GM19452 (cell line): ENCODE data around the gene ISCA2.

Experiments
- ATAC-seq: cut with Tn5 transposase; IDR thresholded peaks from one replicate; pipeline ENCODE4 v1.9.1; 2021; ENCODE audit not compliant: unreplicated experiment

ISCA2 gene

DNA sequence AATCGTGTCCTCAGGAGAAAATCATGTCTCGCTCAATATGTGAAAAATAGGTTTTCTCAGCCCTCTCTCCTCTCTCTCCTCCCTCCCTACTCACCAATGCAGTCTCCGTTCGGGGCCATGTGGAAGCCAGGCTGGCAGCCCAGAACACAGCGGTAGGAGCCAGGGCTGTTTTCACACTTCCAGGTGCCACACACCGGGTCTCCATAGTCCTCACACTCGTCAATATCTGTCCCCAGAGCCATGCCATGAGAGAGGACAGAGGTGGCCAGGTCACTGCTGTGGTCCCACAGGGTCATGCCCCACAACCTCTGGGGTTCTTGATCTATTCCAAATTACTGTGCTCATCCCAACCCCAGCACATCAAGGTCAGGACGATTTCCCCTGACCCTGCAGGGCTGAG, 13.5 kb downstream of the ISCA2 start:
- no peak for ATAC-seq

GRCh38 chr14:74507840-74508239, 14.3 kb downstream of the ISCA2 start:
- no peak for ATAC-seq

- ATAC-seq, result no peak
Measured at GRCh38 chr14:74508292-74508731, 14.7 kb downstream of the ISCA2 start.

- no peak for ATAC-seq
Measured at GRCh38 chr14:74508844-74509428, 15.4 kb downstream of the ISCA2 start.

DNA sequence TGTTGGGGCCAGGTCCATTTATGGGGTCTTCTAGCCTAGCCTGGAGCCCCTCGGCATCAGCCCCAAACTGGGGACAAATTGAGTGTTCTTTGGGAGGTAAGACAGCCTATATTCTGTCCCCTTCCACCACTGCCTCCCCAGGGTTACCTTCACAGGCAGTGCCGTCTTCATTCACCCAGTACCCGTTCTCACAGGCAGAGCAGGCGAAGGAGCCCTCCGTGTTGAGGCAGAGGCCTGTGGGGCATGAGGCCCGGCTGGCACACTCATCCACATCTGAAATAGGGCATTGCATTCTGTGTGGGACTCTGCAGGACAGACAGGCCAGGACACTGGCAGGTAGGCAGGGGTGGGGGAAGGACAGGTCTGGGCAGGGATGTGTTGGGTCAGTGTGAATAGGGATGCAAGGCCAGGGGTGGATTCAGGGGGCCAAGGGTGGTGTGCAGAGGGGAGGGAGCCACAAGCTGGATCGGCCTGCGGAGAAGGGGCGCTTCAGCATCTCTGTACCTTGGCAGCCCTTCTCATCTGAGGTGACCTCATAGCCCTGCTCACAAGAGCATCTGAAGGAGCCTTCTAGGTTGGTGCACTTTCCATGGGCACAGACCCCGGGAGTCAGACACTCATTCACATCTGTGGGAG, 16.1 kb downstream of the ISCA2 start:
- ATAC-seq, result no peak

DNA sequence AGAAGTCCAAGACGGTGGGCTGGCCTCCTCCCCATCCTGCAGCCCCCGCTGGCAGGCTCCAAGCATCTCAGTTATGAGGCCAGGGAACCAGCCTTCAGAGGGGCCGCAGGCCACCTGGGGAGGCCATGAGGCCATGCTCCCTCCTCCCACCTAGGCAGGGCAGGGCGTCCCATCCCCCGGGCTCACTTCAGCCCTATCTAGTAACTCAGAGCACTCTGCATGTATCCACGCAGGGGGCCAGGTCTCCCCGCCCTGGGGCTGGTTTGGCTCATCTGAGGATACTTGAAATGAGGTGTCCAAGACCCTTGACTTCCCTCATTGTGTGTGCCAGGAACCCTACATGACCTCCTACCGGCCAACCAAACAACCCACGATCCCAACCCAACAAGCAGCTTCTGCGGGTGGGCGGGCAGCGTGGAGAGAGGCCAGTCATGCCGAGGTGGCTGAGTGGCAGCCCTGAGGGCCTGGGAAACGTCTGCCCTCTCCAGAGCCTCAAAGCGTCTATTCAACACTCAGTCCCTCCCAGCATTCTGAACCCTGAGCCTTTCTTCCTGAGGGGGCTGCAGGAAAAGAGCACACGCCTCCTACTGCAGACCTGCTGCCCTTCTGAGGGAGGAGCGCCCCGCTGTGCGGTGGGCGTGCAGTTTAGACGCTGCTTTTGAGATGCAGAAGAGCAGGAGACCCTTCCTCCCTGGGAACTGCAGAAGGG, 16.8 kb downstream of the ISCA2 start:
- ATAC-seq, result no peak

DNA sequence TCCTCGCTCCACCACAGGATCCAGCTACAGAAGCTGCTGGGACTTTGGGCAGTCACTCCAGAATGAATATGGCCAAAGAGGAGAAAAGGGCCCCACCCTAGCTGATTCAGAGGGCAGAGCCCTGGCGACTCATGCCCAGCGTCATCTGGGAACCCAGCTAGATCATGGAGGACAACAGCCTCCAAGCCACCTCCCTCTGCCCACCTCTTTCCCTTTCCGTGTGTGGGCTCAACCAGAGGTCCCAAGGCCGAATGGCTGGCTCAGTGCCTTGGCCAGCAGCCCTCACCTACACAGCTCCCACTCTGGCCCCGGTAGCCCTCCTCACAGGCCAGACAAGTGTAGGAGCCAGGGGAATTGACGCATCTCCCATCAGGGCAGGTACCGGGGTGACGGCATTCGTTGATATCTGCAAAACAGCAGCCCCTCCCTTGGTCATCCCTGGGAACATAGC, 17.4 kb downstream of the ISCA2 start:
- no peak for ATAC-seq

GRCh38 chr14:74511966-74512830, 18.6 kb downstream of the ISCA2 start:
- ATAC-seq, result no peak

DNA sequence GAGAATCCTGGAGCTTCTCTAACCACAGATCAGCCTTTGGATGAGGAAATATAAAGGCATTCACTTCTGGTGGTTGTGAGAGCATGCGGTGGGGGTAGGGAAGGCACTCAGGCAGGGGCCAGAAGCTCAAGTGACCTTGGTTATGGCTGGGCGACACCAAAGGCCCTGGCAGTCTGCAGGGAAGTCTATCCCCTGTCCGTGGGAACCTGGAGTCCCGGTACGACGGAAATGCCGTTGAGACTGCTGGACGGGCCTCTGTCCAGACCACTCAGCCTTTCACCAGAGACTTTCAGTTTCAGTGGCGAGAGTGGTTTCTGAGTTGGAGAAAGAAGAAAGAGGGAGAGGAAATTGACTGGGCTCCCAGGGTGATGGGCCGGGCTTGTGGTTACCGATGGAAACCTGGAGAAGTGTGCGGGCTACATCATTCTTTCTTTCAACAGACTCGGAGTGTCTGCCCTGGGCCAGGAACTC, 20.9 kb downstream of the ISCA2 start:
- no peak for ATAC-seq

DNA sequence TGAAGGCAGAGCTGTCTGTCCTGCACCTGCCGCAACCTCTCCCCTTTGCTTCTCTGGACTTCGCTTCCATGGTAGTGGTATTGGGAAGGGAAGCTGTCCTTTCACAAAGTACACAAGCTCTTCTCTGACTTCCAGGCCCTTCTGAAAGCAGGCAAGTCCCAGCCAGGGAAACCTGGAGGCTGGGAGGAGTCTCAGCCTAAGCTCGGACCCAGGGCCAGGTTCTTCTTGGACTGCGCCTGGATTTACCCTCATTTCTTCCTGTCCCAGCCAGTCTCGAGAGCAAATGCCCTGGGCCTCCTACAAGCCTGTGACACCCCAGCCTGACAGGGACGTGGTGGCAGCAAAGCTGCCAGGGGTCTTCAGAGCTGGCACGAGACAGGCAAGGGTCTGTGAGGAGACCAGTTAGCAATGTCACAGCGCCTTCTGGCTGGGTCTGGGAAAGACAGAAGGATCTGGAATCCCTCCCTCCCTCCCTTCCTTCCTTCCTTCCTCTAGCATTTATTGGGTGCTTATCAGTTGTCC, 22.4 kb downstream of the ISCA2 start:
- ATAC-seq, result no peak

DNA sequence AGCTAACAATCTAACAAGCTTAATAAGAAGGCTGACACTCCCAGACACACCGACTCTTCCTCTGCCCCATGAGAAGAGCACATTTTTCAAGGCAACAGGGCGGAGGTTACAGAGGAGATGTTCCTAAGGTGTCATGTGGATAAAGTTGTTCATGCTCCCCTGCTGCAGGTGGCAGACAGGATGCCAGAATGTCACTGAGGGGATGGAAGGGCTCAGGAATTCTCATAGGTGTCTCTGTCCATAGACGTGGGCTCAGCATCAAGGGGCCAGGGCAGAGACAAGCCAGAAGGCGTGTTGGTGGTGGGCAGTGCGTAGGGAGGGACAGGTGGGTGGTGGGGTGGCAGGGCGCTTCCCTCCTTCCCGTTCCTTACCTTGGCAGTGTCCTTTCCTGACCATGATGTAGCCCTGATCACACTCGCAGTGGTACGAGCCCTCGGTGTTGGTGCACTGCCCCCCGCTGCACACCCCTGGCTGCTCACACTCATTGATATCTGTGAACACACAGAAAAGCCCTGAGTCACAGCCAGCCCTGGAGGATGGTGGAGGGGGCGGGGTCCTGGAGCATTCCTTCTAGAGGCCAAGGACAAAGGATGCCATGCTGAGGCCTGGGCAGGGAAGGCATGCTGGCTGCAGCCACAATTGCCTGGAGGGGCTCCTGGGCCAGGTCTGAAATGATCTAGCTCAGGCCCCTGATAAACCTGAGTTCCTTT, 23.0 kb downstream of the ISCA2 start:
- no peak for ATAC-seq

GRCh38 chr14:74517731-74518130, 24.2 kb downstream of the ISCA2 start:
- no peak for ATAC-seq

- ATAC-seq, result no peak
Measured at GRCh38 chr14:74518221-74518620, 24.7 kb downstream of the ISCA2 start.

DNA sequence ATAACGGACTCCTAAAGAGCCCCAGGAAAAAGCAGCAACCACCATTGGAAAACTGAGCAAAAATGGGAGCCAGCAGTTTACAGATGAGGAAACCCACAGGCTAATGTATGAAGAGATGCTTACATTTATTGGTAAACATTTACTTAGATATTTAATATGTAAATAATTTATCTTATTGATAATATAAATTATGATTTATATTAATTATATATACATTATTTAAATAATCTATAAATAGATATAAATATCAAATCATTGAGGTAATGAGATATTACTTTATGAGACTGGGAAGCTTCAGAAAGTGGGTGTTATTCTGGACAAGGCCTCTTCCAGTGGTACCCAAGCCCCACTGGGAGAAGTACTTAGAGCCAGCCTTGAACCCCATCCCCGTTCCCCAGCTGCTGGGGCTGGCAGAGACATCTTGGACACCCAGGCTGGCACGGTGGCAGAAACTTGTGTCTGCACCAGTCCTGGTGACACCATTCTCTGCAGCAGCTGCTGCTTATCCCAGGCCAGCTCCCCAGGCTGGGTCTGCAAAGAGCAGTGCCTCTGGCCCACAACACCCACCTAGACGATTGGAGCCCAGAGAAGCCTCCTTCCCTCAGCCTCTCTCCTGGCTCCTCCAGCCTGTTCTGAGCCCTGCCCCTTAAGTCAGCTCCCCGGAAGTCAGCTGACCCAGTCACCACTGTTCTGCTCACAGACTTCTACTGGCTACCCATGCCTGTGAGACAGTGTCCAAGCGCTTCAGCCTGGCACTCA, 25.9 kb downstream of the ISCA2 start:
- ATAC-seq, result no peak

DNA sequence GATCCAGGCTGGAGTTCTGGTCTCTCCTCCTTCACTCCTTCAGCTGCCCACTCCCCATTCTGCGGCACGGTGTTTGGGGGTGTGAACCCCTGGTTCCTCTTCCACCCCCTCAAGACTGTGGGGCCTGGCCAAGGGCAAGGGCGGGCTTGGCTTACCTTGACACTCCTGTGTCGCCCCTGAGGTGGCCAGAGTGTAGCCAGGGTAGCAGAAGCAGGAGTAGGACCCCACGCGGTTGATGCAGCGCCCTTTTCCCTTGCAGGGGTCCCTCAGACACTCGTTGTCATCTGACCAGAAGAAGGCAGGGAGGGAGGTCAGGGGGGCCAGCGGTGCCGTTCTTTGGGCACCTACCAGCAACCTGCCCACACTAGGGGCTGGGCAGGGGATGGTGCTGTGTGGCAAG, 28.2 kb downstream of the ISCA2 start:
- no peak for ATAC-seq

GRCh38 chr14:74522740-74523139, 29.2 kb downstream of the ISCA2 start:
- ATAC-seq, result no peak

GRCh38 chr14:74524076-74524811, 30.7 kb downstream of the ISCA2 start:
- no peak for ATAC-seq

- no peak for ATAC-seq
Measured at GRCh38 chr14:74524812-74525135, 31.2 kb downstream of the ISCA2 start.

GRCh38 chr14:74525361-74525851, 31.8 kb downstream of the ISCA2 start:
- no peak for ATAC-seq
